ENCODE results near the gene TRAF3IP3.

- TF ChIP-seq CTCF (IDR thresholded peaks at IDR 0.05) (no peak), POLR2A (IDR thresholded peaks at IDR 0.05) (no peak)
Observed at GRCh38 chr1:209743145-209743482, 12.7 kb upstream of the TRAF3IP3 start.

Measured in body of pancreas (tissue), 4 donors.